ENCODE measurements around the gene TMEM30B.
"Not testable (repeated sequence)": the region's sequence is repeated elsewhere in the genome, so short reads cannot be mapped to it uniquely, and the experiment has no call there.

Gene TMEM30B

GRCh38 chr14:61266891-61267740 is 14.0 kb downstream of the TMEM30B start:
- no peak for DNase-seq (ENCODE audit: low read depth in 2 of 2)

GRCh38 chr14:61266436-61266835 is 14.7 kb downstream of the TMEM30B start:
- DNase-seq (ENCODE audit: low read depth in 2 of 2) = no peak

GRCh38 chr14:61264651-61265050 is 16.5 kb downstream of the TMEM30B start:
- no peak for DNase-seq (ENCODE audit: low read depth in 2 of 2)

- DNase-seq (ENCODE audit: low read depth in 2 of 2) = no peak
These were observed 17.0 kb downstream of the TMEM30B start for GRCh38 chr14:61264010-61264571.

- no peak for DNase-seq (ENCODE audit: low read depth in 2 of 2)
These were observed 19.1 kb downstream of the TMEM30B start for GRCh38 chr14:61262082-61262481.

- DNase-seq (ENCODE audit: low read depth in 2 of 2) = no peak
These were observed 20.0 kb downstream of the TMEM30B start for GRCh38 chr14:61260939-61261776.

GRCh38 chr14:61258985-61259384 is 22.2 kb downstream of the TMEM30B start:
- DNase-seq (ENCODE audit: low read depth in 2 of 2) = no peak

- no peak for DNase-seq (ENCODE audit: low read depth in 2 of 2)
These were observed 23.6 kb downstream of the TMEM30B start for GRCh38 chr14:61257469-61258057.

GRCh38 chr14:61256826-61257468 is 24.2 kb downstream of the TMEM30B start:
- DNase-seq (ENCODE audit: low read depth in 2 of 2) = no peak

- no peak for DNase-seq (ENCODE audit: low read depth in 2 of 2)
These were observed 25.2 kb downstream of the TMEM30B start for GRCh38 chr14:61255968-61256367.

GRCh38 chr14:61254808-61255526 is 26.2 kb downstream of the TMEM30B start:
- no peak for DNase-seq (ENCODE audit: low read depth in 2 of 2)

GRCh38 chr14:61253064-61253738 is 27.9 kb downstream of the TMEM30B start:
- DNase-seq (ENCODE audit: low read depth in 2 of 2) = no peak

GRCh38 chr14:61252369-61253063 is 28.6 kb downstream of the TMEM30B start:
- peak in 1 of 2 donors; percentile 12 for DNase-seq (ENCODE audit: low read depth in 2 of 2)

- no peak for DNase-seq (ENCODE audit: low read depth in 2 of 2)
These were observed 31.1 kb downstream of the TMEM30B start for GRCh38 chr14:61250063-61250462.

- DNase-seq (ENCODE audit: low read depth in 2 of 2) = no peak
These were observed 33.2 kb downstream of the TMEM30B start for GRCh38 chr14:61247935-61248334.

GRCh38 chr14:61246721-61247120 is 34.4 kb downstream of the TMEM30B start:
- no peak for DNase-seq (ENCODE audit: low read depth in 2 of 2)

- no peak for DNase-seq (ENCODE audit: low read depth in 2 of 2)
These were observed 37.1 kb downstream of the TMEM30B start for GRCh38 chr14:61244009-61244408.

GRCh38 chr14:61240206-61240605 is 40.9 kb downstream of the TMEM30B start:
- no peak for DNase-seq (ENCODE audit: low read depth in 2 of 2)

- not testable (repeated sequence) for DNase-seq (ENCODE audit: low read depth in 2 of 2)
These were observed 41.9 kb downstream of the TMEM30B start for GRCh38 chr14:61239285-61239684.

Measured in stimulated activated CD8-positive, alpha-beta memory T cell treated with anti-CD3 and anti-CD28 coated beads, Interleukin-15, amount 100 ng/mL, for 4 hours (primary cell).